ENCODE measurements around the gene ITGA5.

GRCh38 chr12:54368709-54369596 lies 50.1 kb downstream of the ITGA5 start:
- TF ChIP-seq POLR2A (IDR thresholded peaks at IDR 0.05), result no peak
- peak; percentile 42 to 89 (median 86) for TF ChIP-seq CTCF (IDR thresholded peaks at IDR 0.05)
